ENCODE data around the gene CDKN2D. TPM values are rescaled to one million over a fixed set of nuclear protein-coding genes. Genes with fewer than 3 reads are reported as not detected.

The CDKN2D gene
- polyA plus RNA-seq, 1 experiment = 3.9 TPM

- no peaks in the 10 kb centered on the region for H3K9me3 ChIP-seq (ENCODE audit: control insufficient read depth, insufficient read depth, low read length)
- peaks cover 2% of the 10 kb centered on the region for H3K27me3 ChIP-seq (ENCODE audit: control insufficient read depth, insufficient read depth, low read length)
- H3K27ac ChIP-seq (ENCODE audit: low read depth, low read length) = no peak overlapping the region
- ChIA-PET CTCF (interaction anchor here (0.6 to 1.3 kb wide), 3 partner anchors 17 to 121 kb away, joined by 3 to 4 read pairs (median 3); no protein-coding TSS in a partner anchor), POLR2A (no interaction called here)
- no peak overlapping the region for H3K4me3 ChIP-seq (ENCODE audit: low read depth, low read length)
- no peak for TF ChIP-seq CTCF (IDR thresholded peaks at IDR 0.05; ENCODE audit: low read depth, low read length)
- DNase-seq (ENCODE audit: low read depth, low spot score) = no peak
Measured at GRCh38 chr19:10525636-10526035, 43.1 kb downstream of the CDKN2D start.

GRCh38 chr19:10523135-10523636 lies 45.6 kb downstream of the CDKN2D start:
- TF ChIP-seq CTCF (IDR thresholded peaks at IDR 0.05; ENCODE audit: low read depth, low read length) = no peak
- ChIA-PET POLR2A (interaction anchor here (0.6 kb wide), 1 partner anchor 136 kb away, joined by 6 read pairs; no protein-coding TSS in a partner anchor), CTCF (interaction anchor here (0.8 kb wide), 1 partner anchor 13 kb away, joined by 3 read pairs; no protein-coding TSS in a partner anchor)
- Histone ChIP-seq H3K27me3 (ENCODE audit: control insufficient read depth, insufficient read depth, low read length) (peaks cover 21% of the 10 kb centered on the region), H3K27ac (ENCODE audit: low read depth, low read length) (no peak overlapping the region), H3K9me3 (ENCODE audit: control insufficient read depth, insufficient read depth, low read length) (no peaks in the 10 kb centered on the region; the same call in 1 of the 2 replicates), H3K4me3 (ENCODE audit: low read depth, low read length) (no peak overlapping the region)
- no peak for DNase-seq (ENCODE audit: low read depth, low spot score)

DNA sequence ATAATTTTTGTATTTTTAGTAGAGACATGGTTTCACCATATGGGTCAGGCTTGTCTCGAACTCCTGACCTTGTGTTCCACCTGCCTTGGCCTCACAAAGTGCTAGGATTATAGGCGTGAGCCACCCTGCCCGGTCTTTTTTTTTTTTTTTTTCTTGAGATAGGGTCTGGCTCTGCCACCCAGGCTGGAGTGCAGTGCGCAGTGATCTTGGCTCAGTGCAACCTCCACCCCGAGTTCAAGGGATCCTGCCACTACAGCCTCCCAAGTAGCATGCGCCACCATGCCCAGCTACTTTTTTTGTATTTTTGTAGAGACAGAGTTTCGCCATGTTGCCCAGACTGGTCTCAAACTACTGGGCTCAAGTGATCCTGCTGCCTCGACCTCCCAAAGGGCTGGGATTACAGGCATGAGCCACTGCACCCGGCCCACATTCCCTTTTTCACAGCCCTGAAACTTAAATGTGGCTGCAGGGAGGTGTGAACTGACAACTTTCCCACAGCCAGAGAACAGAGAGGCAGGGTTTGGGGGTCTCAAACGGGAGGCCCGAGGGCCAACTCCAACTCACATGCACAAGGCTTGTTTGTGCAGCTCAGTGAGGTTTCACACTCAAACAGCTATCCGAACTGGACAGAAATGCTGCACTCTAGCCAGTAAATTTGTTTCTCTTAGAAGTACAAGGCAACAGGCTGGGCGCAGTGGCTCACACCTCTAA lies 47.2 kb downstream of the CDKN2D start:
- CTCF ChIA-PET = no interaction called here

GRCh38 chr19:10520652-10521318 lies 48.0 kb downstream of the CDKN2D start:
- DNase-seq (ENCODE audit: low read depth, low spot score) = no peak
- ChIA-PET POLR2A (no interaction called here), CTCF (interaction anchor here (0.6 kb wide), 1 partner anchor 14 kb away, joined by 6 read pairs; no protein-coding TSS in a partner anchor)
- H3K27ac ChIP-seq (ENCODE audit: low read depth, low read length) = no peak overlapping the region
- H3K9me3 ChIP-seq (ENCODE audit: control insufficient read depth, insufficient read depth, low read length) = no peaks in the 10 kb centered on the region; the same call in 1 of the 2 replicates
- H3K27me3 ChIP-seq (ENCODE audit: control insufficient read depth, insufficient read depth, low read length) = peaks cover 29% of the 10 kb centered on the region
- no peak overlapping the region for H3K4me3 ChIP-seq (ENCODE audit: low read depth, low read length)
- TF ChIP-seq CTCF (IDR thresholded peaks at IDR 0.05; ENCODE audit: low read depth, low read length) = no peak

More for the DNA sequence above, 47.2 kb downstream of the CDKN2D start:
- no peaks in the 10 kb centered on the region; the same call in 1 of the 2 replicates for H3K9me3 ChIP-seq (ENCODE audit: control insufficient read depth, insufficient read depth, low read length)
- TF ChIP-seq CTCF (IDR thresholded peaks at IDR 0.05; ENCODE audit: low read depth, low read length) = no peak
- no peak overlapping the region for H3K27ac ChIP-seq (ENCODE audit: low read depth, low read length)
- no peak for DNase-seq (ENCODE audit: low read depth, low spot score)
- peaks cover 24% of the 10 kb centered on the region for H3K27me3 ChIP-seq (ENCODE audit: control insufficient read depth, insufficient read depth, low read length)
- POLR2A ChIA-PET = interaction anchor here (0.6 kb wide), 1 partner anchor 106 kb away, joined by 3 read pairs; no protein-coding TSS in a partner anchor
- no peak overlapping the region for H3K4me3 ChIP-seq (ENCODE audit: low read depth, low read length)

Measured in AG04450 (cell line).